Breast epithelium (tissue), 4 donors: Measurements from ENCODE around the gene NYNRIN. TPM values are rescaled to one million over a fixed set of nuclear protein-coding genes. Genes with fewer than 3 reads are reported as not detected.
"Not testable (repeated sequence)": the region's sequence is repeated elsewhere in the genome, so short reads cannot be mapped to it uniquely, and the experiment has no call there.

ENCODE experiments used
- DNase-seq, 2 donors: peaks; one replicate each; pipeline ENCODE4 v3.0.0-alpha.2; 2019; ENCODE audit warnings: low spot score in 2 of 2
- H3K27ac ChIP-seq, 2 donors: fragments of 200-600 bp; sonication (generic) in 1 of 2; one replicate each; pipeline ENCODE4 v1.5.1; 2016 to 2019; ENCODE audit warnings: mild to moderate bottlenecking in 1 of 2
- H3K27me3 ChIP-seq, 2 donors: fragments of 200-600 bp; sonication (generic) in 1 of 2; one replicate each; pipeline versions ENCODE4 v1.5.1 to v1.6.0; 2017 to 2019; ENCODE audit warnings: control low read depth in 1 of 2, mild to moderate bottlenecking in 1 of 2
- H3K36me3 ChIP-seq: fragments of 200-600 bp; one replicate; pipeline ENCODE4 v1.5.1; 2019
- H3K4me1 ChIP-seq, 2 donors: fragments of 200-600 bp; sonication (generic); one replicate each; pipeline ENCODE4 v1.5.1; 2016 to 2019; ENCODE audit warnings: control low read depth in 1 of 2
- H3K4me3 ChIP-seq, 3 donors: fragments of 200-600 bp; sonication (generic); 1 replicate in 2 of 3; 2 replicates in 1 of 3; pipeline ENCODE4 v1.5.1; 2016 to 2019; ENCODE audit warnings: mild to moderate bottlenecking in 3 of 3, moderate library complexity in 2 of 3
- H3K9me3 ChIP-seq, 2 donors: fragments of 200-600 bp; sonication (generic) in 1 of 2; one replicate each; pipeline ENCODE4 v1.5.1; 2016 to 2019; ENCODE audit warnings: control low read depth in 1 of 2
- POLR2A ChIP-seq: fragments of 450-650 bp; IDR thresholded peaks from one replicate; pipeline ENCODE4 v1.6.1; 2016; ENCODE audit warnings: antibody characterized with exemption, mild to moderate bottlenecking, moderate library complexity
- POLR2AphosphoS5 ChIP-seq, 3 donors: sonication (generic); formaldehyde crosslinking; IDR thresholded peaks; one replicate each; pipeline ENCODE4 v1.6.1; 2017; ENCODE audit warnings: antibody characterized with exemption in 3 of 3
- intact Hi-C: fragments of 100-400 bp; cut with DNase I; formaldehyde crosslinking; loops from one replicate; pipeline ENCODE4 v1.15.1; 2023; ENCODE audit warnings: low total_unique reads
- total RNA-seq, 3 donors: library from RNA; depleted of rRNA; stranded (reverse); fragments of >200 nt; gene quantifications; one replicate each; pipeline ENCODE4 v1.1.0, GENCODE V29; 2016
- TF ChIP-seq, protein P1 (sequence below), 3 donors: fragments of 450-650 bp; IDR thresholded peaks; one replicate each; pipeline ENCODE4 v1.5.1; 2016 to 2017; ENCODE audit warnings: antibody characterized with exemption in 3 of 3, mild to moderate bottlenecking in 3 of 3, moderate library complexity in 3 of 3

NYNRIN gene
- total RNA-seq, 3 donors from 2014 or later: 6.4 to 8.2 (median 7.7) TPM

DNA sequence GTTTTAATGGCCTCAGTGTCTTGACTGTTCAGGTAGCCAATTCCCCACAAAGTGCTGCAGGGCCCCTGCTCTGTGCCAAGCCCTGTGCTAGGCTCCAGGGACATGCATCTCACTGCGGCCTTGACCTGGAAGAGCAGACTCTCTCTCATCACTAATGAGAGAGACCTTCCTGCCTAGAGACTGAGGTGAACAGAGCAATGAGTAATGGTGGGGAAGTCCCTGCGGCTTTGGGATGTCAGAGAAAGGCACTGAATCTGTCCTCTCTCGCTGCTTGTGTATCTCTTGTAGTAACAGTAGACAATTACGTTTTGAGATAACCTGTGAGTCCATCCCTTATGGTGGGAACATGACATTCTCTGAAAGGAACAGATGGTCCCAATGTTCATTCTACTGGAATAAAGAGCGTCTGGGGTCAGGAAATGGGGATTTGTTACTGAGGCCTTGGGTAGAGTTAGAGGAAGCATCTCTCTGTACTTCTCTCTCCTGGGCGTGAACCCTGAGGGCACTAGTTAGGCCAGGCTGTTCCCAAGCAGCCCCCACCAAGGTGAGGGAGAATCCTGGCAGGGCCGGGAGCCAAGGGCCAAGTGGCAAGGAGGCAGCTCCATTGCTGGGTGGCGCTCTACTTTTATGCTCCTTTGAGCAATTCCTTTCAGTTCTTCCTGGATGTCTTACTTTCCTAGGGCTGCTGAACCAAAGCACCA is 17.3 kb upstream of the NYNRIN start:
- Histone ChIP-seq H3K4me3 (no peak overlapping the region), H3K9me3 (no peaks in the 10 kb centered on the region), H3K27me3 (no peaks in the 10 kb centered on the region), H3K4me1 (no peaks in the 10 kb centered on the region), H3K36me3 (no peaks in the 10 kb centered on the region), H3K27ac (peak overlapping the region in 1 of 2 donors; percentile 3)
- no peak for TF ChIP-seq POLR2A
- TF ChIP-seq POLR2AphosphoS5 (IDR thresholded peaks at IDR 0.05): no peak
- TF ChIP-seq, protein P1, sequence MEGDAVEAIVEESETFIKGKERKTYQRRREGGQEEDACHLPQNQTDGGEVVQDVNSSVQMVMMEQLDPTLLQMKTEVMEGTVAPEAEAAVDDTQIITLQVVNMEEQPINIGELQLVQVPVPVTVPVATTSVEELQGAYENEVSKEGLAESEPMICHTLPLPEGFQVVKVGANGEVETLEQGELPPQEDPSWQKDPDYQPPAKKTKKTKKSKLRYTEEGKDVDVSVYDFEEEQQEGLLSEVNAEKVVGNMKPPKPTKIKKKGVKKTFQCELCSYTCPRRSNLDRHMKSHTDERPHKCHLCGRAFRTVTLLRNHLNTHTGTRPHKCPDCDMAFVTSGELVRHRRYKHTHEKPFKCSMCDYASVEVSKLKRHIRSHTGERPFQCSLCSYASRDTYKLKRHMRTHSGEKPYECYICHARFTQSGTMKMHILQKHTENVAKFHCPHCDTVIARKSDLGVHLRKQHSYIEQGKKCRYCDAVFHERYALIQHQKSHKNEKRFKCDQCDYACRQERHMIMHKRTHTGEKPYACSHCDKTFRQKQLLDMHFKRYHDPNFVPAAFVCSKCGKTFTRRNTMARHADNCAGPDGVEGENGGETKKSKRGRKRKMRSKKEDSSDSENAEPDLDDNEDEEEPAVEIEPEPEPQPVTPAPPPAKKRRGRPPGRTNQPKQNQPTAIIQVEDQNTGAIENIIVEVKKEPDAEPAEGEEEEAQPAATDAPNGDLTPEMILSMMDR (IDR thresholded peaks at IDR 0.05): no peak
- no peak for DNase-seq
- intact Hi-C loops: no loop called here

DNA sequence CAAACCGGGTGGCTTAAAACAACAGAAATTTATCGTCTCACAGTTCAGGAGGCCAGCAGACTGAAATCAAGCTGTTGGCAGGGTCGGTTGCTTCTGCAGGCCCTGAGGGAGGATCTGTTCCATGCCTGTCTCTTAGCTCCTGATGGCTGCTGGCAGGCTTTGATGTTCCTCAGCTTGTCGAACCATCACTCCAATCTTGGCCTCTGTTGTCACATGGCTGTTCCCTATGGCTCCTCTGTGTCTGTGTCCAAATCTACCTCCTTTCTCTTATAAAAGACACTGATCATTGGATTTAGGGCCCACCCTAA is 16.8 kb upstream of the NYNRIN start:
- Histone ChIP-seq H3K36me3 (no peaks in the 10 kb centered on the region), H3K27ac (peak overlapping the region in 1 of 2 donors; percentile 3), H3K27me3 (no peaks in the 10 kb centered on the region), H3K4me1 (no peaks in the 10 kb centered on the region), H3K9me3 (no peaks in the 10 kb centered on the region), H3K4me3 (no peak overlapping the region)
- intact Hi-C loops: no loop called here
- DNase-seq: no peak
- TF ChIP-seq POLR2A (no peak), POLR2AphosphoS5 (IDR thresholded peaks at IDR 0.05) (no peak)
- TF ChIP-seq, protein P1 (IDR thresholded peaks at IDR 0.05): no peak

DNA sequence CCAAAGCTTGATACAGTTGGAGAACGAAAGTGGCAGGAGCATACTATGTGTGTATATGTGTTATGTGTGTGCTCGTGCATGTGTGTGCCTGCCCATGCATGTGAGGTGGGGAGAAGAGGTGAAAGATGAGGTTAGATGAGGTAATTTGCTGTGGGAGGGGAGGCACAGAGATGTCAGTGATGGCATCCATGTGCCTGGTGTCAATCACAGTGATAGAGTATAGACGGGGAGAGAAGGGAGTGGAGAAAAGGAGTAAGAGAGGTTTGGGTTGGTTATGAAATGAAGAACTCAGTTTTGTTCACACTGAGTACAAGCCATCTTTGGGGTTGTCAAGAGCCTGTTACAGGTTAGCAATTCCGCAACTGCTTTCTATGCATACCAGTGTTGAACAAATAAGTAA is 14.6 kb upstream of the NYNRIN start:
- intact Hi-C loops: no loop called here
- Histone ChIP-seq H3K4me1 (no peaks in the 10 kb centered on the region), H3K27ac (no peak overlapping the region), H3K36me3 (no peaks in the 10 kb centered on the region), H3K9me3 (no peaks in the 10 kb centered on the region), H3K4me3 (no peak overlapping the region), H3K27me3 (no peaks in the 10 kb centered on the region)
- no peak for TF ChIP-seq POLR2AphosphoS5 (IDR thresholded peaks at IDR 0.05)
- no peak for TF ChIP-seq POLR2A
- DNase-seq: no peak

DNA sequence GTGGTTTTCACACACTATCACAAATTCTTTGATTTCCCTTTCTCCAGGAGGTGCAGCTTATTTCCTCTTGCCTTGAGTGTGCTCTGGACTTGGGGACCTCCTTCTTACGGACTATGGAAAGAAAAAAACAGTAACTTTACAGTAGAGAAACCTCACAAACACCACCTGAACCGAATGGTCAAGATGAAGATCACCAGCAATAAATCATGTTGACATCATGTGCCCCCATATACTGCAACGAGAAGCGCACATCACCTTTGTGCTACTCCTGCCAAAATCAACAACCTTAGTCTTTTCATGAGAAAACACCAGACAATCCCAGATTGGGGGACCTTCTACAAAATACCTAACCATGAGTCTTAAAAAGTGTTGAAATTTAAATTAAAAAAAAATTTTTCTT is 13.3 kb upstream of the NYNRIN start:
- no peaks in the 10 kb centered on the region for H3K4me1 ChIP-seq
- intact Hi-C loops: no loop called here
- no peaks in the 10 kb centered on the region for H3K9me3 ChIP-seq
- no peak for DNase-seq
- TF ChIP-seq POLR2AphosphoS5 (IDR thresholded peaks at IDR 0.05) (no peak), POLR2A (no peak)
- TF ChIP-seq, protein P1 (IDR thresholded peaks at IDR 0.05): no peak
- no peak overlapping the region for H3K27ac ChIP-seq
- H3K36me3 ChIP-seq: no peaks in the 10 kb centered on the region
- no peaks in the 10 kb centered on the region for H3K27me3 ChIP-seq
- H3K4me3 ChIP-seq: no peak overlapping the region

DNA sequence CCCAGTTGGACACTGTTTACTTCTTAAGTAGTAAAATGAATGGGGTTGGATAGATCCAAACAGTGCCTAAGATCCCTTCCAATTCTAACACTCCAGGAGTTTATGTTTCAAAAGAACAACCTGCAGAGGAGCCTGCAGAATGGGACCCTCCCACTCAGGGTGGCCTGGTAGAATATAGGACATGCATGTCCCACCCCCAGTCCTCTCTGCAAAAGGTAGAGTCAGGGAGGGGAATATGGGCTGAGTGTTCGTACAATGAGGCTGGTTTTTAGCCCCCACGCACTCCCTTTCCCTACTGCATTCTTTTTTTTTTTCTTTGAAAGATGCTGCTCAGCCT is 11.8 kb upstream of the NYNRIN start:
- H3K4me3 ChIP-seq: no peak overlapping the region
- H3K27ac ChIP-seq: no peak overlapping the region
- H3K4me1 ChIP-seq: no peaks in the 10 kb centered on the region
- TF ChIP-seq POLR2A: no peak
- no peak for TF ChIP-seq POLR2AphosphoS5 (IDR thresholded peaks at IDR 0.05)
- TF ChIP-seq, protein P1 (IDR thresholded peaks at IDR 0.05): no peak
- H3K27me3 ChIP-seq: no peaks in the 10 kb centered on the region
- no peaks in the 10 kb centered on the region for H3K36me3 ChIP-seq
- no peak for DNase-seq
- intact Hi-C loops: no loop called here
- H3K9me3 ChIP-seq: no peaks in the 10 kb centered on the region

DNA sequence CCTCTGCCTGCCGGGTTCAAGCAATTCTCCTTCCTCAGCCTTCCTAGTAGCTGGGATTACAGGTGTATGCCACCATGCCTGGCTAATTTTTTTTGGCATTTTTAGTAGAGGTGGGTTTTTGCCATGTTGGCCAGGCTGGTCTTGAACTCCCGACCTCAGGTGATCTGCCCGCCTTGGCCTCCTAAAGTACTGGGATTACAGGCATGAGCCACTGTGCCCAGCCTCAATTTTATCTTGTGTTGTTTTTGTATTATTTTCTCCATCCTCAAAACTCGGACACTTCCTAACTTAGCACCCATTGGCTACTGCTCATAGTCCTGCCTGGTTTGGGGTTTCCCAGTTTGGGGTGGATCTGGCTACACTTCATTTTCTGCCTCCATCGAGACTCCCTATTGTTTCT is 11.2 kb upstream of the NYNRIN start:
- H3K27me3 ChIP-seq, H3K36me3 ChIP-seq, DNase-seq, H3K9me3 ChIP-seq, H3K4me1 ChIP-seq, intact Hi-C loops, H3K27ac ChIP-seq, H3K4me3 ChIP-seq: not testable (repeated sequence)
